ENCODE results near the gene MFAP3. TPM values are rescaled to one million over a fixed set of nuclear protein-coding genes. Genes with fewer than 3 reads are reported as not detected.
"Not testable (repeated sequence)": the region's sequence is repeated elsewhere in the genome, so short reads cannot be mapped to it uniquely, and the experiment has no call there.

The MFAP3 gene
- total RNA-seq, 1 donor from 2014 or later: 31.1 TPM

- no peaks in the 10 kb centered on the region for H3K27me3 ChIP-seq (ENCODE audit: low read depth)
- intact Hi-C loops (cut with DNase I): no loop called here
- H3K4me3 ChIP-seq: no peak overlapping the region
- no peak for DNase-seq
- TF ChIP-seq, protein P1, sequence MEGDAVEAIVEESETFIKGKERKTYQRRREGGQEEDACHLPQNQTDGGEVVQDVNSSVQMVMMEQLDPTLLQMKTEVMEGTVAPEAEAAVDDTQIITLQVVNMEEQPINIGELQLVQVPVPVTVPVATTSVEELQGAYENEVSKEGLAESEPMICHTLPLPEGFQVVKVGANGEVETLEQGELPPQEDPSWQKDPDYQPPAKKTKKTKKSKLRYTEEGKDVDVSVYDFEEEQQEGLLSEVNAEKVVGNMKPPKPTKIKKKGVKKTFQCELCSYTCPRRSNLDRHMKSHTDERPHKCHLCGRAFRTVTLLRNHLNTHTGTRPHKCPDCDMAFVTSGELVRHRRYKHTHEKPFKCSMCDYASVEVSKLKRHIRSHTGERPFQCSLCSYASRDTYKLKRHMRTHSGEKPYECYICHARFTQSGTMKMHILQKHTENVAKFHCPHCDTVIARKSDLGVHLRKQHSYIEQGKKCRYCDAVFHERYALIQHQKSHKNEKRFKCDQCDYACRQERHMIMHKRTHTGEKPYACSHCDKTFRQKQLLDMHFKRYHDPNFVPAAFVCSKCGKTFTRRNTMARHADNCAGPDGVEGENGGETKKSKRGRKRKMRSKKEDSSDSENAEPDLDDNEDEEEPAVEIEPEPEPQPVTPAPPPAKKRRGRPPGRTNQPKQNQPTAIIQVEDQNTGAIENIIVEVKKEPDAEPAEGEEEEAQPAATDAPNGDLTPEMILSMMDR (IDR thresholded peaks at IDR 0.05): no peak
- H3K27ac ChIP-seq: no peak overlapping the region
- H3K9me3 ChIP-seq: no peaks in the 10 kb centered on the region
- peaks cover 13% of the 10 kb centered on the region for H3K36me3 ChIP-seq
- ATAC-seq: no peak
- peaks cover 10% of the 10 kb centered on the region for H3K4me1 ChIP-seq
These were observed 20.8 kb downstream of the MFAP3 start for GRCh38 chr5:154059583-154059982.

- H3K27ac ChIP-seq: no peak overlapping the region
- TF ChIP-seq, protein P1 (IDR thresholded peaks at IDR 0.05): no peak
- peaks cover 10% of the 10 kb centered on the region for H3K4me1 ChIP-seq
- ATAC-seq (no peak), DNase-seq (no peak)
- H3K9me3 ChIP-seq: no peaks in the 10 kb centered on the region
- H3K4me3 ChIP-seq: no peak overlapping the region
- intact Hi-C loops (cut with DNase I): no loop called here
- peaks cover 8% of the 10 kb centered on the region for H3K36me3 ChIP-seq
- H3K27me3 ChIP-seq (ENCODE audit: low read depth): no peaks in the 10 kb centered on the region
These were observed 21.8 kb downstream of the MFAP3 start for GRCh38 chr5:154060606-154061005.

GRCh38 chr5:154063372-154063771, 24.6 kb downstream of the MFAP3 start:
- no peaks in the 10 kb centered on the region for H3K9me3 ChIP-seq
- no peak overlapping the region for H3K4me3 ChIP-seq
- intact Hi-C loops (cut with DNase I): no loop called here
- ATAC-seq (no peak), DNase-seq (no peak)
- H3K27me3 ChIP-seq (ENCODE audit: low read depth): no peaks in the 10 kb centered on the region
- no peak overlapping the region for H3K27ac ChIP-seq
- TF ChIP-seq, protein P1 (IDR thresholded peaks at IDR 0.05): no peak
- H3K36me3 ChIP-seq: peaks cover 3% of the 10 kb centered on the region
- H3K4me1 ChIP-seq: peaks cover 2% of the 10 kb centered on the region

DNA sequence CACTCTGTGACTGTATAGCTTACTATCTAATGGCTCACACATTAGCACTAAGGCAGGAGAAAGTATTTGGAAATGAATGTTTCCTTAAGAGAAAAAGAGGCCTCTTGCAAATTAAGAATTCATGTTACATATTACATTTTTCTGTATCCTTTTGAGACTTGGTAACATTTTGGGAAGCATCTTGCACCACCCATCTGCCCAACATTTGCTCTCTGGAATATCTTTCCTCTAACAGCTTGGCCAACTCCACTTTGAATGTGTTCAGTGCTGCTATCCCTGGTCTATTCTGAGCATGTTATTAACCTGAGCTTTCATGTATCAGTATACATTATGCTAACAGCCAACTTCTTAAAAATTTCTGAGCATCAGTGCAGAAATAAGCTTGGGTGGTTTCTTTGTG, 27.2 kb downstream of the MFAP3 start:
- no peak for ATAC-seq
- TF ChIP-seq, protein P1 (IDR thresholded peaks at IDR 0.05): no peak
- no peaks in the 10 kb centered on the region for H3K36me3 ChIP-seq

DNA sequence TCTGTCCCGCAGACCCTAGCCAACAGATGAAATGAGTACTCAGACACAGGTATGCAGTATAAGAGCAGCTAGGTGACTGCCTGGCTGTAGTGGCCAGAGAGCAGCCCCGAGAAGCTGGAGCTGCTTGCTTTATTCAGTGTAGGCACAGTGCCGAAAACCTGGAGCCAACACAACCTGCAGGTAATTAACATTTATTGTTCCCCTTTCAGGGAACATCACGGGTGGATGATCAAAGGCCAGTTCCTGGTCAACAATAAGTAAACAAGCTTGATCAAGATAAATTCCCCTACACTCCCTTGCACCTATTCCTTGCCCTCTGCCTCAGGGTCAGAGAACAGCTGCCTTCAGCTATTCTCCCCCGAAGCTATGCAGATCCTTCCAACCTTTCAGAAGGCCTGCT, 31.1 kb downstream of the MFAP3 start:
- DNase-seq; H3K4me1 ChIP-seq; intact Hi-C loops (cut with DNase I); H3K27ac ChIP-seq; H3K4me3 ChIP-seq; H3K36me3 ChIP-seq; H3K9me3 ChIP-seq; H3K27me3 ChIP-seq (ENCODE audit: low read depth); ATAC-seq: not testable (repeated sequence)

More for the DNA sequence above, 27.2 kb downstream of the MFAP3 start:
- Histone ChIP-seq H3K27ac (no peak overlapping the region), H3K27me3 (ENCODE audit: low read depth) (no peaks in the 10 kb centered on the region), H3K9me3 (no peaks in the 10 kb centered on the region), H3K4me1 (no peaks in the 10 kb centered on the region), H3K4me3 (no peak overlapping the region)
- intact Hi-C loops (cut with DNase I): no loop called here
- DNase-seq: no peak

- Histone ChIP-seq H3K4me1 (peaks cover 11% of the 10 kb centered on the region), H3K4me3 (no peak overlapping the region), H3K27me3 (ENCODE audit: low read depth) (no peaks in the 10 kb centered on the region), H3K36me3 (no peaks in the 10 kb centered on the region), H3K27ac (no peak overlapping the region), H3K9me3 (no peaks in the 10 kb centered on the region)
- ATAC-seq (no peak), DNase-seq (no peak)
- TF ChIP-seq, protein P1 (IDR thresholded peaks at IDR 0.05): no peak
- intact Hi-C loops (cut with DNase I): no loop called here
These were observed 33.1 kb downstream of the MFAP3 start for GRCh38 chr5:154071799-154072413.

Measured in lower lobe of right lung (tissue), 2 donors.